HL-60 (cell line): Measurements from ENCODE around the gene PCDH15.

Experiments used
- DNase-seq, 2 experiments: peaks; one replicate each; pipeline ENCODE4 v3.0.0-alpha.2; 2010 to 2020; ENCODE audit warnings: low read depth in 1 of 2, low spot score in 1 of 2
- H3K27ac ChIP-seq: fragments of 250-450 bp; sonication (Bioruptor Pico); replicated peaks from 2 replicates; pipeline ENCODE4 v1.5.1; 2020; ENCODE audit warnings: mild to moderate bottlenecking, moderate library complexity
- H3K27me3 ChIP-seq: fragments of 250-450 bp; sonication (Bioruptor Pico); 2 replicates; pipeline ENCODE4 v1.5.1; 2021; ENCODE audit warnings: mild to moderate bottlenecking, moderate library complexity; ENCODE audit not compliant: insufficient read depth, poor library complexity, severe bottlenecking
- H3K4me3 ChIP-seq: replicated peaks from 2 replicates; pipeline ENCODE4 v1.5.1; 2011; ENCODE audit warnings: mild to moderate bottlenecking, control low read depth, low read length; ENCODE audit not compliant: insufficient read depth
- GABPA ChIP-seq: IDR thresholded peaks from 2 replicates; pipeline ENCODE4 v1.6.1; 2012; ENCODE audit warnings: low read depth
- POLR2AphosphoS5 ChIP-seq: IDR thresholded peaks from 2 replicates; pipeline ENCODE4 v1.6.1; 2012; ENCODE audit warnings: low read depth
- SPI1 ChIP-seq: IDR thresholded peaks from 2 replicates; pipeline ENCODE4 v1.6.1; 2012; ENCODE audit warnings: low read depth, mild to moderate bottlenecking, borderline replicate concordance
- TF ChIP-seq, protein P1 (sequence below): IDR thresholded peaks from 2 replicates; pipeline ENCODE4 v1.6.1; 2012; ENCODE audit warnings: low read depth; ENCODE audit not compliant: insufficient replicate concordance
- TF ChIP-seq, protein P2 (sequence below): IDR thresholded peaks from one replicate; pipeline ENCODE4 v1.5.1; 2011; ENCODE audit warnings: low read length, control low read depth, inconsistent platforms; ENCODE audit not compliant: insufficient read depth

The PCDH15 gene

DNA sequence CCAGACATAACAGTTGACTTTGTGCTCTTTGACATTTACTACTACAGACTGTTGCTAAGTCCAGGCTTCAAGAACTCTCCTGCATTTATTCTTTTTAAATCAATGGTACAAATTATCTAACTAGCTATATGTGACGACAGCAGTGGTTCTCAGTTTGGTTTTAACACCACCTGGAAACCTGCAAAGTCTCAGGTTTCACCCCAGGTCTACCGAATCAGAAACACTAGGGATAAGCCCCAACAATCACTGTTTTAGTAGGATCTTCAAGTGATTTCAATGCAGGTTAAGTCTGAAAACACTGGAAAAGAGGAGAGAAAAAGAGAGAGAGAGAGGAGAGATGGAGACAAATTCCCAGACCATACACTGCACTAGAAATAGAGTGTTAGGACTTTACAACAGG lies 519.0 kb downstream of the PCDH15 start:
- DNase-seq, result no peak
- H3K27ac ChIP-seq, result no peak overlapping the region
- TF ChIP-seq, protein P1, sequence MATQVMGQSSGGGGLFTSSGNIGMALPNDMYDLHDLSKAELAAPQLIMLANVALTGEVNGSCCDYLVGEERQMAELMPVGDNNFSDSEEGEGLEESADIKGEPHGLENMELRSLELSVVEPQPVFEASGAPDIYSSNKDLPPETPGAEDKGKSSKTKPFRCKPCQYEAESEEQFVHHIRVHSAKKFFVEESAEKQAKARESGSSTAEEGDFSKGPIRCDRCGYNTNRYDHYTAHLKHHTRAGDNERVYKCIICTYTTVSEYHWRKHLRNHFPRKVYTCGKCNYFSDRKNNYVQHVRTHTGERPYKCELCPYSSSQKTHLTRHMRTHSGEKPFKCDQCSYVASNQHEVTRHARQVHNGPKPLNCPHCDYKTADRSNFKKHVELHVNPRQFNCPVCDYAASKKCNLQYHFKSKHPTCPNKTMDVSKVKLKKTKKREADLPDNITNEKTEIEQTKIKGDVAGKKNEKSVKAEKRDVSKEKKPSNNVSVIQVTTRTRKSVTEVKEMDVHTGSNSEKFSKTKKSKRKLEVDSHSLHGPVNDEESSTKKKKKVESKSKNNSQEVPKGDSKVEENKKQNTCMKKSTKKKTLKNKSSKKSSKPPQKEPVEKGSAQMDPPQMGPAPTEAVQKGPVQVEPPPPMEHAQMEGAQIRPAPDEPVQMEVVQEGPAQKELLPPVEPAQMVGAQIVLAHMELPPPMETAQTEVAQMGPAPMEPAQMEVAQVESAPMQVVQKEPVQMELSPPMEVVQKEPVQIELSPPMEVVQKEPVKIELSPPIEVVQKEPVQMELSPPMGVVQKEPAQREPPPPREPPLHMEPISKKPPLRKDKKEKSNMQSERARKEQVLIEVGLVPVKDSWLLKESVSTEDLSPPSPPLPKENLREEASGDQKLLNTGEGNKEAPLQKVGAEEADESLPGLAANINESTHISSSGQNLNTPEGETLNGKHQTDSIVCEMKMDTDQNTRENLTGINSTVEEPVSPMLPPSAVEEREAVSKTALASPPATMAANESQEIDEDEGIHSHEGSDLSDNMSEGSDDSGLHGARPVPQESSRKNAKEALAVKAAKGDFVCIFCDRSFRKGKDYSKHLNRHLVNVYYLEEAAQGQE, result no peak
- TF ChIP-seq, protein P2, sequence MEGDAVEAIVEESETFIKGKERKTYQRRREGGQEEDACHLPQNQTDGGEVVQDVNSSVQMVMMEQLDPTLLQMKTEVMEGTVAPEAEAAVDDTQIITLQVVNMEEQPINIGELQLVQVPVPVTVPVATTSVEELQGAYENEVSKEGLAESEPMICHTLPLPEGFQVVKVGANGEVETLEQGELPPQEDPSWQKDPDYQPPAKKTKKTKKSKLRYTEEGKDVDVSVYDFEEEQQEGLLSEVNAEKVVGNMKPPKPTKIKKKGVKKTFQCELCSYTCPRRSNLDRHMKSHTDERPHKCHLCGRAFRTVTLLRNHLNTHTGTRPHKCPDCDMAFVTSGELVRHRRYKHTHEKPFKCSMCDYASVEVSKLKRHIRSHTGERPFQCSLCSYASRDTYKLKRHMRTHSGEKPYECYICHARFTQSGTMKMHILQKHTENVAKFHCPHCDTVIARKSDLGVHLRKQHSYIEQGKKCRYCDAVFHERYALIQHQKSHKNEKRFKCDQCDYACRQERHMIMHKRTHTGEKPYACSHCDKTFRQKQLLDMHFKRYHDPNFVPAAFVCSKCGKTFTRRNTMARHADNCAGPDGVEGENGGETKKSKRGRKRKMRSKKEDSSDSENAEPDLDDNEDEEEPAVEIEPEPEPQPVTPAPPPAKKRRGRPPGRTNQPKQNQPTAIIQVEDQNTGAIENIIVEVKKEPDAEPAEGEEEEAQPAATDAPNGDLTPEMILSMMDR, result no peak
- TF ChIP-seq GABPA (no peak), POLR2AphosphoS5 (no peak), SPI1 (no peak)
- no peak overlapping the region for H3K4me3 ChIP-seq
- H3K27me3 ChIP-seq, result no peaks in the 10 kb centered on the region

DNA sequence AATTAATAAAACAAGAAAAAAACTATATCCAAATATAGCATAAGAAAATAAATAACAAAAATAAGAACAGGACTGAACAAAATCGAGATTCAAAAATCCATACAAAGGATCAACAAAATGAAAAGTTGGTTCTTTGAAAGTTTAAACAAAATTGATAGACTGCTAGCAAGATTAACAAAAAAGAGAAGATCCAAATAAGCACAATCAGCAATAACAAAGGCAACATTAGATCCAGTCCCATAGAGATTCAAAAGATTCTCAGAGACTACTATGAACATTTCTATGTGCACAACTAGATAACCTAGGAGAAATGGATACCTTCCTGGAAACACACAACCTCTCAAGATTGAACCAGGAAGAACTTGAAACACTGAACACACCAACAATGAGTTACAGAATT lies 534.6 kb downstream of the PCDH15 start:
- no peaks in the 10 kb centered on the region for H3K27me3 ChIP-seq
- no peak overlapping the region for H3K27ac ChIP-seq
- TF ChIP-seq POLR2AphosphoS5 (no peak), SPI1 (no peak)
- TF ChIP-seq, protein P1, result no peak
- TF ChIP-seq, protein P2, result no peak
- no peak overlapping the region for H3K4me3 ChIP-seq
- no peak for DNase-seq

DNA sequence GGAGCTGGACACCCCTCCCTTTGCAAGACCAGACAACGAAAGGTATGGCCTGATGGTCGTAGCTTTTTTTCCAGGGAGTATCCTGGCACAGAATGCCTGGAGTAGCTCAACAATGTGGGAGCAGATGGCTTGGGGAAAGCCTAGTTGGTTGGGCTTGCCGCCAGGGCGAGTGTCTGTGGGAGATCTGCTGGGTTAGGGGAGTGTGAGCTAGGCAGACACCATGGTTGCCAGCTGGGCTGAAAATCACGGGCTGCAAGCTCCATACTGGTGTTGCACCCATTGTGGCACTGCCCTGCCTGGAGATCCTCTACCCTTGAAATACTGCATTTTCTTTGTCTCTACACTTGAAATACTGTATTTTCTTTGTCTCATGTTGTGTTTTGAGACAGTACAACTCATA lies 538.3 kb downstream of the PCDH15 start:
- TF ChIP-seq, protein P1, result no peak
- TF ChIP-seq, protein P2, result no peak
- no peak for TF ChIP-seq SPI1
- H3K4me3 ChIP-seq, result no peak overlapping the region
- H3K27ac ChIP-seq, result no peak overlapping the region
- DNase-seq, result no peak
- no peaks in the 10 kb centered on the region for H3K27me3 ChIP-seq
